Caco-2 (cell line): ENCODE data around the gene SEC16A. TPM values are rescaled to one million over a fixed set of nuclear protein-coding genes. Genes with fewer than 3 reads are reported as not detected.

ENCODE experiments used
- BruUV-seq: library from RNA; stranded (reverse); fragments of 400-500 nt; replicated peaks from 2 replicates; lab custom pipeline; 2021; lab: Mats Ljungman, UMichigan
- CTCF ChIA-PET: fragments of 300-600 bp; sonication (Branson Sonifier 250); formaldehyde crosslinking; loops from one replicate; lab custom pipeline; 2022; ENCODE audit warnings: antibody characterized with exemption; lab: Charles Lee
- POLR2A ChIA-PET: fragments of 300-600 bp; sonication (Branson Sonifier 250); formaldehyde crosslinking; loops from one replicate; lab custom pipeline; 2022; ENCODE audit warnings: antibody characterized with exemption; lab: Charles Lee
- DNase-seq, 2 experiments: peaks; one replicate each; pipeline versions ENCODE4 v3.0.0 to v3.0.0-alpha.2; 2020 to 2022
- H3K27me3 ChIP-seq: replicated peaks from 2 replicates; pipeline ENCODE4 v1.6.0; 2011; ENCODE audit warnings: low read length; ENCODE audit not compliant: control insufficient read depth, insufficient read depth
- H3K36me3 ChIP-seq: 2 replicates; pipeline ENCODE4 v1.5.1; 2011; ENCODE audit warnings: low read length; ENCODE audit not compliant: control insufficient read depth, insufficient read depth
- H3K4me1 ChIP-seq: fragments of 250-450 bp; sonication (Bioruptor Pico); 2 replicates; pipeline ENCODE4 v1.5.1; 2020; ENCODE audit warnings: mild to moderate bottlenecking
- H3K4me3 ChIP-seq: 2 replicates; pipeline ENCODE4 v1.5.1; 2011; ENCODE audit warnings: low read depth, mild to moderate bottlenecking, control low read depth, low read length
- H3K9me3 ChIP-seq: fragments of 250-450 bp; sonication (Bioruptor Pico); 2 replicates; pipeline ENCODE4 v1.5.1; 2020; ENCODE audit warnings: mild to moderate bottlenecking, moderate library complexity
- H3K27ac Mint-ChIP-seq: one replicate; pipeline ENCODE4 v1.8.0; 2022; ENCODE audit warnings: mixed read lengths; ENCODE audit not compliant: unreplicated experiment
- H3K27me3 Mint-ChIP-seq: one replicate; pipeline ENCODE4 v1.8.0; 2022; ENCODE audit warnings: mixed read lengths; ENCODE audit not compliant: insufficient read depth, unreplicated experiment
- H3K36me3 Mint-ChIP-seq: one replicate; pipeline ENCODE4 v1.8.0; 2022; ENCODE audit warnings: mild to moderate bottlenecking, mixed read lengths; ENCODE audit not compliant: insufficient read depth, unreplicated experiment
- H3K4me1 Mint-ChIP-seq: one replicate; pipeline ENCODE4 v1.8.0; 2022; ENCODE audit warnings: low read depth, mixed read lengths; ENCODE audit not compliant: unreplicated experiment
- H3K4me3 Mint-ChIP-seq: one replicate; pipeline ENCODE4 v1.8.0; 2022; ENCODE audit warnings: mild to moderate bottlenecking, moderate library complexity, mixed read lengths; ENCODE audit not compliant: unreplicated experiment
- H3K9me3 Mint-ChIP-seq: one replicate; pipeline ENCODE4 v1.8.0; 2022; ENCODE audit warnings: mixed read lengths; ENCODE audit not compliant: unreplicated experiment
- CTCF ChIP-seq, 2 experiments: fragments of 200-600 bp in 1 of 2; IDR thresholded peaks; 1 replicate in 1 of 2; 2 replicates in 1 of 2; pipeline versions ENCODE4 v1.5.1 to v1.8.0; 2011 to 2022; ENCODE audit warnings: antibody characterized with exemption in 1 of 2, control low read depth in 1 of 2, inconsistent platforms in 1 of 2, low read depth in 1 of 2, low read length in 1 of 2, mild to moderate bottlenecking in 1 of 2, moderate library complexity in 1 of 2; ENCODE audit not compliant: insufficient read depth in 1 of 2, severe bottlenecking in 1 of 2, unreplicated experiment in 1 of 2
- intact Hi-C: fragments of 100-400 bp; cut with micrococcal nuclease; formaldehyde crosslinking; loops from one replicate; pipeline ENCODE4 v1.10.0; 2022; ENCODE audit not compliant: unreplicated experiment
- total RNA-seq: library from RNA; stranded (reverse); gene quantifications from 2 replicates; pipeline ENCODE4 v1.2.3, GENCODE V29; 2022

The SEC16A gene
- total RNA-seq, 1 experiment from 2014 or later = 76.4 TPM

GRCh38 chr9:136431782-136432350 lies 51.0 kb downstream of the SEC16A start:
- no peak for DNase-seq
- no peak overlapping the region for H3K4me3 ChIP-seq
- peaks cover 37% of the 10 kb centered on the region for H3K36me3 Mint-ChIP-seq
- TF ChIP-seq CTCF (IDR thresholded peaks at IDR 0.05; ENCODE audit: insufficient read depth in 1 of 2, low read depth in 1 of 2, low read length in 1 of 2, severe bottlenecking in 1 of 2, unreplicated experiment in 1 of 2) = no peak
- H3K4me1 Mint-ChIP-seq = no peaks in the 10 kb centered on the region
- H3K36me3 ChIP-seq = peaks cover 1% of the 10 kb centered on the region; the same call in 1 of the 2 replicates
- H3K9me3 Mint-ChIP-seq = no peaks in the 10 kb centered on the region
- H3K4me3 Mint-ChIP-seq = no peak overlapping the region
- H3K27me3 ChIP-seq = no peaks in the 10 kb centered on the region
- no peak overlapping the region for H3K27ac Mint-ChIP-seq
- no TSS peak for BruUV-seq
- POLR2A ChIA-PET = no interaction called here
- H3K9me3 ChIP-seq = no peaks in the 10 kb centered on the region
- no peaks in the 10 kb centered on the region for H3K4me1 ChIP-seq
- intact Hi-C loops = no loop called here
- no peaks in the 10 kb centered on the region for H3K27me3 Mint-ChIP-seq
- CTCF ChIA-PET = no interaction called here

DNA sequence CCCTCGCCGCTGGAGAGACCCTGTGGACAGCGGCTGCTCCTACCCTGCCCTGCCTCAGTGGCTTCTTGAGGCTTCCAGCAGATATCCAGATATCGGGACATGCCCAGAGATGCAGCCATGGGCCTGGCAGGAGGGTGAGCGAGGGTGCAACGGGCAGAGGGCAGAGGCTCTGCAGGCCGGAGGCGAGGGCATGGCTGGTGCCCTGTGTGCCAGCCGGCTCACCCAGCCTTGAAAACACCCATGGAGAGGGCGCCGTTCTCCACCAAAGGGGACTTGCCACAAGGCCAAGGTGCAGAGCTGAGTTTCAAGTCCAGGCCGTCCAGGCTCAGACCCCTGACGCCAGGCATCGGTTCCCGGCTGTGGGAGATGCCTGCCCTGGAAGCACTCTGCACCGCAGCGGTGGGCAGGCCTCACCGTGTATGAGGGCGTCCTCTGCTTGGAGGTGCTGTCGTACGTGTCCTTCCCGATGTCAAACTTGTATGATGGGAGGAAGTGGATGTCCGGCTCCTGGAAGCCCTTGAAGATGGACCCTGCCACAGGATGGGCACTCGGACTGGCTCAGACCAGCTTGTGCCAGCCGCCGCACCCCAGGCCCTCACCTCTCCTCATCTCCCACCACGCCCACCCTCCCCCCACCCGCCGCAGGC lies 52.1 kb downstream of the SEC16A start:
- no peaks in the 10 kb centered on the region for H3K9me3 ChIP-seq
- Mint-ChIP-seq H3K27ac (no peak overlapping the region), H3K36me3 (peaks cover 46% of the 10 kb centered on the region), H3K4me3 (no peak overlapping the region), H3K4me1 (no peaks in the 10 kb centered on the region), H3K9me3 (no peaks in the 10 kb centered on the region), H3K27me3 (no peaks in the 10 kb centered on the region)
- no peak for TF ChIP-seq CTCF (IDR thresholded peaks at IDR 0.05; ENCODE audit: insufficient read depth in 1 of 2, low read depth in 1 of 2, low read length in 1 of 2, severe bottlenecking in 1 of 2, unreplicated experiment in 1 of 2)
- H3K4me1 ChIP-seq = no peaks in the 10 kb centered on the region
- H3K4me3 ChIP-seq = no peak overlapping the region
- BruUV-seq = no TSS peak
- no peak for DNase-seq
- H3K27me3 ChIP-seq = no peaks in the 10 kb centered on the region
- CTCF ChIA-PET = no interaction called here
- H3K36me3 ChIP-seq = peaks cover 1% of the 10 kb centered on the region; the same call in 1 of the 2 replicates
- POLR2A ChIA-PET = no interaction called here
- intact Hi-C loops = no loop called here

GRCh38 chr9:136429683-136430491 lies 53.0 kb downstream of the SEC16A start:
- Histone ChIP-seq H3K36me3 (peaks cover 1% of the 10 kb centered on the region; the same call in 1 of the 2 replicates), H3K27me3 (no peaks in the 10 kb centered on the region), H3K4me3 (no peak overlapping the region), H3K9me3 (no peaks in the 10 kb centered on the region), H3K4me1 (no peaks in the 10 kb centered on the region)
- no peak for DNase-seq
- H3K36me3 Mint-ChIP-seq = peaks cover 51% of the 10 kb centered on the region
- no peak for TF ChIP-seq CTCF (IDR thresholded peaks at IDR 0.05; ENCODE audit: insufficient read depth in 1 of 2, low read depth in 1 of 2, low read length in 1 of 2, severe bottlenecking in 1 of 2, unreplicated experiment in 1 of 2)
- H3K4me1 Mint-ChIP-seq = no peaks in the 10 kb centered on the region
- ChIA-PET CTCF (no interaction called here), POLR2A (no interaction called here)
- H3K9me3 Mint-ChIP-seq = no peaks in the 10 kb centered on the region
- no TSS peak for BruUV-seq
- intact Hi-C loops = no loop called here
- H3K4me3 Mint-ChIP-seq = no peak overlapping the region
- H3K27me3 Mint-ChIP-seq = no peaks in the 10 kb centered on the region
- H3K27ac Mint-ChIP-seq = no peak overlapping the region
